ENCODE results near the gene ADAMTS2. TPM values are rescaled to one million over a fixed set of nuclear protein-coding genes. Genes with fewer than 3 reads are reported as not detected.

Gene ADAMTS2
- polyA plus RNA-seq, 3 donors from 2014 or later, result 0.03 TPM; not detected in 2

GRCh38 chr5:179180061-179180610, 165.1 kb downstream of the ADAMTS2 start:
- Mint-ChIP-seq H3K4me3 (no peak overlapping the region), H3K36me3 (no peaks in the 10 kb centered on the region), H3K9me3 (peaks cover 0 to 2% (median 0%) of the 10 kb centered on the region in 6 donors), H3K27me3 (ENCODE audit: low read depth in 3 of 3) (peaks cover 3 to 6% (median 4%) of the 10 kb centered on the region in 3 donors), H3K4me1 (peaks cover 0 to 4% of the 10 kb centered on the region in 2 donors), H3K27ac (no peak overlapping the region)
- no peak for DNase-seq

- H3K27ac Mint-ChIP-seq, result no peak overlapping the region
- peaks cover 0 to 4% of the 10 kb centered on the region in 2 donors for H3K4me1 Mint-ChIP-seq
- no peak overlapping the region for H3K4me3 Mint-ChIP-seq
- H3K9me3 Mint-ChIP-seq, result peaks cover 0 to 2% (median 0%) of the 10 kb centered on the region in 6 donors
- H3K27me3 Mint-ChIP-seq (ENCODE audit: low read depth in 3 of 3), result peaks cover 3 to 6% (median 4%) of the 10 kb centered on the region in 3 donors
- no peaks in the 10 kb centered on the region for H3K36me3 Mint-ChIP-seq
- no peak for DNase-seq
Observed at GRCh38 chr5:179177711-179178575, 167.3 kb downstream of the ADAMTS2 start.

GRCh38 chr5:179176571-179177230, 168.6 kb downstream of the ADAMTS2 start:
- DNase-seq, result no peak
- Mint-ChIP-seq H3K4me1 (no peaks in the 10 kb centered on the region), H3K9me3 (peaks cover 0 to 2% (median 0%) of the 10 kb centered on the region in 6 donors), H3K4me3 (no peak overlapping the region), H3K27me3 (ENCODE audit: low read depth in 3 of 3) (peaks cover 0 to 5% (median 4%) of the 10 kb centered on the region in 3 donors), H3K27ac (no peak overlapping the region), H3K36me3 (no peaks in the 10 kb centered on the region)

GRCh38 chr5:179176166-179176565, 169.1 kb downstream of the ADAMTS2 start:
- Mint-ChIP-seq H3K36me3 (no peaks in the 10 kb centered on the region), H3K27me3 (ENCODE audit: low read depth in 3 of 3) (peaks cover 0 to 5% (median 4%) of the 10 kb centered on the region in 3 donors), H3K27ac (no peak overlapping the region), H3K4me1 (no peaks in the 10 kb centered on the region), H3K9me3 (peaks cover 0 to 2% (median 0%) of the 10 kb centered on the region in 6 donors), H3K4me3 (no peak overlapping the region)
- DNase-seq, result no peak

GRCh38 chr5:179171816-179172745, 173.2 kb downstream of the ADAMTS2 start:
- peaks cover 2 to 3% (median 3%) of the 10 kb centered on the region in 3 donors for H3K27me3 Mint-ChIP-seq (ENCODE audit: low read depth in 3 of 3)
- H3K4me3 Mint-ChIP-seq, result no peak overlapping the region
- H3K9me3 Mint-ChIP-seq, result no peaks in the 10 kb centered on the region
- no peaks in the 10 kb centered on the region for H3K36me3 Mint-ChIP-seq
- no peak overlapping the region for H3K27ac Mint-ChIP-seq
- H3K4me1 Mint-ChIP-seq, result peaks cover 3 to 7% of the 10 kb centered on the region in 2 donors
- DNase-seq, result no peak

GRCh38 chr5:179171251-179171815, 173.9 kb downstream of the ADAMTS2 start:
- Mint-ChIP-seq H3K36me3 (no peaks in the 10 kb centered on the region), H3K27me3 (ENCODE audit: low read depth in 3 of 3) (peaks cover 0 to 3% (median 3%) of the 10 kb centered on the region in 3 donors), H3K9me3 (no peaks in the 10 kb centered on the region), H3K4me1 (peaks cover 3 to 7% of the 10 kb centered on the region in 2 donors), H3K27ac (no peak overlapping the region), H3K4me3 (no peak overlapping the region)
- no peak for DNase-seq

- DNase-seq, result no peak
- peaks cover 3 to 7% of the 10 kb centered on the region in 2 donors for H3K4me1 Mint-ChIP-seq
- no peaks in the 10 kb centered on the region for H3K36me3 Mint-ChIP-seq
- peaks cover 0 to 3% (median 3%) of the 10 kb centered on the region in 3 donors for H3K27me3 Mint-ChIP-seq (ENCODE audit: low read depth in 3 of 3)
- no peak overlapping the region for H3K27ac Mint-ChIP-seq
- no peaks in the 10 kb centered on the region for H3K9me3 Mint-ChIP-seq
- no peak overlapping the region for H3K4me3 Mint-ChIP-seq
Observed at GRCh38 chr5:179170606-179171005, 174.7 kb downstream of the ADAMTS2 start.

GRCh38 chr5:179169836-179170235, 175.4 kb downstream of the ADAMTS2 start:
- H3K4me1 Mint-ChIP-seq, result peaks cover 3 to 7% of the 10 kb centered on the region in 2 donors
- H3K4me3 Mint-ChIP-seq, result no peak overlapping the region
- no peaks in the 10 kb centered on the region for H3K9me3 Mint-ChIP-seq
- no peak for DNase-seq
- no peak overlapping the region for H3K27ac Mint-ChIP-seq
- H3K27me3 Mint-ChIP-seq (ENCODE audit: low read depth in 3 of 3), result peaks cover 0 to 3% (median 0%) of the 10 kb centered on the region in 3 donors
- no peaks in the 10 kb centered on the region for H3K36me3 Mint-ChIP-seq

GRCh38 chr5:179168664-179169063, 176.6 kb downstream of the ADAMTS2 start:
- DNase-seq, result no peak
- Mint-ChIP-seq H3K4me1 (peaks cover 3 to 7% of the 10 kb centered on the region in 2 donors), H3K36me3 (no peaks in the 10 kb centered on the region), H3K27me3 (ENCODE audit: low read depth in 3 of 3) (peaks cover 0 to 3% (median 0%) of the 10 kb centered on the region in 3 donors), H3K4me3 (no peak overlapping the region), H3K27ac (no peak overlapping the region), H3K9me3 (no peaks in the 10 kb centered on the region)

- H3K36me3 Mint-ChIP-seq, result no peaks in the 10 kb centered on the region
- H3K9me3 Mint-ChIP-seq, result no peaks in the 10 kb centered on the region
- H3K27me3 Mint-ChIP-seq (ENCODE audit: low read depth in 3 of 3), result peaks cover 0 to 3% (median 0%) of the 10 kb centered on the region in 3 donors
- no peak for DNase-seq
- H3K4me3 Mint-ChIP-seq, result peak overlapping the region in 4 of 5 donors; percentile 51 to 61 (median 52)
- no peak overlapping the region for H3K27ac Mint-ChIP-seq
- peaks cover 3 to 7% of the 10 kb centered on the region in 2 donors for H3K4me1 Mint-ChIP-seq
Observed at GRCh38 chr5:179167871-179168451, 177.3 kb downstream of the ADAMTS2 start.

- Mint-ChIP-seq H3K27me3 (ENCODE audit: low read depth in 3 of 3) (peaks cover 0 to 3% (median 0%) of the 10 kb centered on the region in 3 donors), H3K27ac (no peak overlapping the region)
Observed at GRCh38 chr5:179166886-179167841, 178.1 kb downstream of the ADAMTS2 start.

More at GRCh38 chr5:179166886-179167841, 178.1 kb downstream of the ADAMTS2 start:
- Mint-ChIP-seq H3K4me3 (peak overlapping the region; percentile 48 to 69 (median 62)), H3K4me1 (peaks cover 3 to 7% of the 10 kb centered on the region in 2 donors), H3K9me3 (no peaks in the 10 kb centered on the region), H3K36me3 (no peaks in the 10 kb centered on the region)
- DNase-seq, result peak; percentile 51 to 58 (median 58)
